ENCODE results near the gene PTPRD.

Gene PTPRD

GRCh38 chr9:8605096-8605495 is 2007.7 kb downstream of the PTPRD start:
- Histone ChIP-seq H3K4me1 (ENCODE audit: control insufficient read depth, insufficient read depth, low read length, unreplicated experiment) (no peaks in the 10 kb centered on the region), H2AFZ (ENCODE audit: low read length, unreplicated experiment) (no peak overlapping the region), H3K27me3 (ENCODE audit: insufficient read depth, low read length) (no peaks in the 10 kb centered on the region), H3K27ac (ENCODE audit: low read depth, low read length) (no peak overlapping the region), H3K4me3 (ENCODE audit: low read depth, low read length) (no peak overlapping the region), H3K36me3 (ENCODE audit: insufficient read depth, low read length) (no peaks in the 10 kb centered on the region), H3K79me2 (ENCODE audit: control insufficient read depth, insufficient read depth, low read length, unreplicated experiment) (no peaks in the 10 kb centered on the region)

GRCh38 chr9:8604201-8604600 is 2008.6 kb downstream of the PTPRD start:
- no peaks in the 10 kb centered on the region for H3K79me2 ChIP-seq (ENCODE audit: control insufficient read depth, insufficient read depth, low read length, unreplicated experiment)
- no peaks in the 10 kb centered on the region for H3K36me3 ChIP-seq (ENCODE audit: insufficient read depth, low read length)
- no peak overlapping the region for H3K4me3 ChIP-seq (ENCODE audit: low read depth, low read length)
- H3K27ac ChIP-seq (ENCODE audit: low read depth, low read length), result no peak overlapping the region
- no peaks in the 10 kb centered on the region for H3K27me3 ChIP-seq (ENCODE audit: insufficient read depth, low read length)
- no peak overlapping the region for H2AFZ ChIP-seq (ENCODE audit: low read length, unreplicated experiment)
- H3K4me1 ChIP-seq (ENCODE audit: control insufficient read depth, insufficient read depth, low read length, unreplicated experiment), result no peaks in the 10 kb centered on the region

DNA sequence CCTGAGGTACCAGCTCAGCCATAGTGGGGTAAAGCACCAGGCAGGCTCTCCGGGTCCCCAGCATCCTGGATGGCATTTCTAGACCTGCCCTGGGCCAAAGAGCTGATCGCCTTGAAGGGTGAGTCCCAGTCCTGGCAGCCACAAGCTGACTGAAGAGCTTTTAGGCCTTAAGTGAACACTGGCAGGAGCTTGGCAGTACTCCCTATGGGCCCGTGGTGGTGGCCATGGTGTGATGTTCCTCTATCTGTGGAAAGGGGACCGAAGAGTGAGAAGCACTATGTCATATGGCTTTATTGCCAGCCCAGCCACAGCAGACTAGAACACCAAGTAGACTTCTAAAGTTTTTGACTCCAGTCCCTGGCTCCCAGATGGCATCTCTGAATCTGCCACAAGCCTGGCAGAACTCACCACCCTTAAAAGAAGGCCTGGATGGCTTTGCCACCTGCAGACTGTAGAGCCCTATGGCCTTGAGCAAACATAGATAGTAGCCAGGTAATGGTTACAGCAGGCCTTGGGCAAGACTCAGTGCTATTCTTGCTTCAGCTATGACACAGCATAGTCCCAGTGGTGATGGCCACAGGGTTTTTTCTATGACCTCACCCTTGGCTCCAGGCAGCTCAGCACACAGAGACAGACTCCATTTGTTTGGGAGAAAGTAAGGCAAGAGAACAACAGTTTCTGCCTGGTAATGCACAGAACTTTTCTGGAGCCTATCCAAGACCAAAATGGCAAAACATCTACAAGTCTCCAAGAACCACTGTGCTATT is 2011.7 kb downstream of the PTPRD start:
- no peaks in the 10 kb centered on the region for H3K27me3 ChIP-seq (ENCODE audit: insufficient read depth, low read length)
- H3K4me3 ChIP-seq (ENCODE audit: low read depth, low read length), result no peak overlapping the region
- no peaks in the 10 kb centered on the region for H3K79me2 ChIP-seq (ENCODE audit: control insufficient read depth, insufficient read depth, low read length, unreplicated experiment)
- H3K27ac ChIP-seq (ENCODE audit: low read depth, low read length), result no peak overlapping the region
- H2AFZ ChIP-seq (ENCODE audit: low read length, unreplicated experiment), result no peak overlapping the region
- no peaks in the 10 kb centered on the region for H3K4me1 ChIP-seq (ENCODE audit: control insufficient read depth, insufficient read depth, low read length, unreplicated experiment)
- no peaks in the 10 kb centered on the region for H3K36me3 ChIP-seq (ENCODE audit: insufficient read depth, low read length)

GRCh38 chr9:8599937-8600336 is 2012.9 kb downstream of the PTPRD start:
- Histone ChIP-seq H3K4me1 (ENCODE audit: control insufficient read depth, insufficient read depth, low read length, unreplicated experiment) (no peaks in the 10 kb centered on the region), H2AFZ (ENCODE audit: low read length, unreplicated experiment) (no peak overlapping the region), H3K4me3 (ENCODE audit: low read depth, low read length) (no peak overlapping the region), H3K79me2 (ENCODE audit: control insufficient read depth, insufficient read depth, low read length, unreplicated experiment) (no peaks in the 10 kb centered on the region), H3K36me3 (ENCODE audit: insufficient read depth, low read length) (no peaks in the 10 kb centered on the region), H3K27me3 (ENCODE audit: insufficient read depth, low read length) (no peaks in the 10 kb centered on the region), H3K27ac (ENCODE audit: low read depth, low read length) (no peak overlapping the region)

GRCh38 chr9:8589476-8589875 is 2023.3 kb downstream of the PTPRD start:
- no peaks in the 10 kb centered on the region for H3K27me3 ChIP-seq (ENCODE audit: insufficient read depth, low read length)
- no peaks in the 10 kb centered on the region for H3K36me3 ChIP-seq (ENCODE audit: insufficient read depth, low read length)
- no peak overlapping the region for H3K4me3 ChIP-seq (ENCODE audit: low read depth, low read length)
- H3K79me2 ChIP-seq (ENCODE audit: control insufficient read depth, insufficient read depth, low read length, unreplicated experiment), result no peaks in the 10 kb centered on the region
- no peak overlapping the region for H3K27ac ChIP-seq (ENCODE audit: low read depth, low read length)
- H3K4me1 ChIP-seq (ENCODE audit: control insufficient read depth, insufficient read depth, low read length, unreplicated experiment), result no peaks in the 10 kb centered on the region
- H2AFZ ChIP-seq (ENCODE audit: low read length, unreplicated experiment), result no peak overlapping the region

- Histone ChIP-seq H2AFZ (ENCODE audit: low read length, unreplicated experiment) (no peak overlapping the region), H3K36me3 (ENCODE audit: insufficient read depth, low read length) (no peaks in the 10 kb centered on the region), H3K27ac (ENCODE audit: low read depth, low read length) (no peak overlapping the region), H3K4me3 (ENCODE audit: low read depth, low read length) (no peak overlapping the region), H3K79me2 (ENCODE audit: control insufficient read depth, insufficient read depth, low read length, unreplicated experiment) (no peaks in the 10 kb centered on the region), H3K27me3 (ENCODE audit: insufficient read depth, low read length) (no peaks in the 10 kb centered on the region), H3K4me1 (ENCODE audit: control insufficient read depth, insufficient read depth, low read length, unreplicated experiment) (no peaks in the 10 kb centered on the region)
Observed at GRCh38 chr9:8585036-8585435, 2027.8 kb downstream of the PTPRD start.

GRCh38 chr9:8579661-8580060 is 2033.1 kb downstream of the PTPRD start:
- no peak overlapping the region for H3K27ac ChIP-seq (ENCODE audit: low read depth, low read length)
- H3K4me3 ChIP-seq (ENCODE audit: low read depth, low read length), result no peak overlapping the region
- no peak overlapping the region for H2AFZ ChIP-seq (ENCODE audit: low read length, unreplicated experiment)

DNA sequence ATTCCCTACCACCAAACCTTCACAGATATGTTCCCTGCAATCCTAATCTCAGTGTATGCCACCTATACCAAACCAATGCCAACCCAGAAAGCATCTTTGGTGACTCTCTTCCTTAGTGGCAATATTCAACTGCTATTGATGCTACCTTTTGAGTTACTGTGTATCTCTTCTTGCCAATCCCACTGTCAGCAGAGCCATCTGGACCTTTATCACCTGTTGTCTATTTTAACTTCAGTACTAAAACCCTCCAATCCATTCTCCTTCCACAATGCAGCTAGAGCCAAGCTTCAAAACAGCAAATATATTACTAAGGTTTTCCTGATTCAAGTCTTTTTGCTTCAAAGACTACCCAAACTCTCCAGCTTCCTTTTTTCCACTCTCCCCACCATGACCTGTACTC is 2036.1 kb downstream of the PTPRD start:
- Histone ChIP-seq H3K27ac (ENCODE audit: low read depth, low read length) (no peak overlapping the region), H3K79me2 (ENCODE audit: control insufficient read depth, insufficient read depth, low read length, unreplicated experiment) (no peaks in the 10 kb centered on the region), H3K4me1 (ENCODE audit: control insufficient read depth, insufficient read depth, low read length, unreplicated experiment) (no peaks in the 10 kb centered on the region), H3K27me3 (ENCODE audit: insufficient read depth, low read length) (no peaks in the 10 kb centered on the region), H3K36me3 (ENCODE audit: insufficient read depth, low read length) (no peaks in the 10 kb centered on the region), H2AFZ (ENCODE audit: low read length, unreplicated experiment) (no peak overlapping the region), H3K4me3 (ENCODE audit: low read depth, low read length) (no peak overlapping the region)

More at GRCh38 chr9:8579661-8580060, 2033.1 kb downstream of the PTPRD start:
- no peaks in the 10 kb centered on the region for H3K4me1 ChIP-seq (ENCODE audit: control insufficient read depth, insufficient read depth, low read length, unreplicated experiment)
- H3K79me2 ChIP-seq (ENCODE audit: control insufficient read depth, insufficient read depth, low read length, unreplicated experiment), result no peaks in the 10 kb centered on the region
- no peaks in the 10 kb centered on the region for H3K27me3 ChIP-seq (ENCODE audit: insufficient read depth, low read length)
- no peaks in the 10 kb centered on the region for H3K36me3 ChIP-seq (ENCODE audit: insufficient read depth, low read length)

GRCh38 chr9:8574846-8575245 is 2038.0 kb downstream of the PTPRD start:
- Histone ChIP-seq H3K36me3 (ENCODE audit: insufficient read depth, low read length) (no peaks in the 10 kb centered on the region), H2AFZ (ENCODE audit: low read length, unreplicated experiment) (no peak overlapping the region), H3K4me3 (ENCODE audit: low read depth, low read length) (no peak overlapping the region), H3K27me3 (ENCODE audit: insufficient read depth, low read length) (no peaks in the 10 kb centered on the region), H3K4me1 (ENCODE audit: control insufficient read depth, insufficient read depth, low read length, unreplicated experiment) (no peaks in the 10 kb centered on the region), H3K79me2 (ENCODE audit: control insufficient read depth, insufficient read depth, low read length, unreplicated experiment) (no peaks in the 10 kb centered on the region), H3K27ac (ENCODE audit: low read depth, low read length) (no peak overlapping the region)

DNA sequence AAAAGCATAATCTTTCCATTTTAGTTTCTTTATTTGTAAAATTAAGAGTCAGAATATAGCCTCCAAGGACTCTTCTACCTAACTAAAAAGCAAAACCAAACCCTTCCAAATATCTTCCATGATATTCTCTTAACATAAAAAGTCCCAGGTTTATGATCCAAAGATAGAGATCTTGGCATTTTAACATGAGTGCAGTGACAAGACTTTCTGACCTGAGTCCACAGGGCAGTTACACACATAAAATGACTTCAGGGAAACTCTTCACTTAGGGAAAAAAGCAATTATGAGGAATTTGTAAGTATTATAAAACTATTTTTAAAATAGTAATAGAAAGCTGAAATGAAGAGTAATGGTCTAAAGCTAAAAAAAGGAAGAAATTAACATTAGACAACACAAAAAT is 2040.6 kb downstream of the PTPRD start:
- H3K27ac ChIP-seq (ENCODE audit: low read depth, low read length), result no peak overlapping the region
- H2AFZ ChIP-seq (ENCODE audit: low read length, unreplicated experiment), result no peak overlapping the region
- no peaks in the 10 kb centered on the region for H3K27me3 ChIP-seq (ENCODE audit: insufficient read depth, low read length)
- H3K79me2 ChIP-seq (ENCODE audit: control insufficient read depth, insufficient read depth, low read length, unreplicated experiment), result no peaks in the 10 kb centered on the region
- H3K4me1 ChIP-seq (ENCODE audit: control insufficient read depth, insufficient read depth, low read length, unreplicated experiment), result no peaks in the 10 kb centered on the region
- no peaks in the 10 kb centered on the region for H3K36me3 ChIP-seq (ENCODE audit: insufficient read depth, low read length)
- H3K4me3 ChIP-seq (ENCODE audit: low read depth, low read length), result no peak overlapping the region

DNA sequence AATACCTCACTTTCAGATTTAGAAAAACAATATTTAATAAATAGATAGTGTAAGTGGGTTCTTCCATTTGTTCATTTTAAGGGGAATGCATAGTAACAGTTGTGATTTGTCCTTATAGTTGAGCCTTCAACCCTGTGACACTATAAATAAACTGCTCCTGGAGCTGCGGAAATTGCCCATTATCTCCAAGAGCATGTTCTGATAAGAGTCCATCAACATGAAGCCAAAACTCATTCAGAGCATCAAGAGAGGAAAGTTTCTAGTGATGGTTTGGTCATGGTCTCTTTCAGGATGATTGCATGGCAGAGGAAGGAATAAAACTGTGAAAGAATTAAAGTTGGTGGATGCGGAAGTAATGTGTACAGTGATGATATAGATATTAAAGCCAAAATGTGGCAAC is 2041.2 kb downstream of the PTPRD start:
- no peak overlapping the region for H3K27ac ChIP-seq (ENCODE audit: low read depth, low read length)
- no peaks in the 10 kb centered on the region for H3K27me3 ChIP-seq (ENCODE audit: insufficient read depth, low read length)

More for the DNA sequence above, 2041.2 kb downstream of the PTPRD start:
- Histone ChIP-seq H3K4me3 (ENCODE audit: low read depth, low read length) (no peak overlapping the region), H2AFZ (ENCODE audit: low read length, unreplicated experiment) (no peak overlapping the region), H3K36me3 (ENCODE audit: insufficient read depth, low read length) (no peaks in the 10 kb centered on the region), H3K79me2 (ENCODE audit: control insufficient read depth, insufficient read depth, low read length, unreplicated experiment) (no peaks in the 10 kb centered on the region), H3K4me1 (ENCODE audit: control insufficient read depth, insufficient read depth, low read length, unreplicated experiment) (no peaks in the 10 kb centered on the region)
